Hepatocyte (in vitro differentiated cells): ENCODE data around the gene RNF166. TPM values are rescaled to one million over a fixed set of nuclear protein-coding genes. Genes with fewer than 3 reads are reported as not detected.

Experiments
- DNase-seq: peaks from one replicate; pipeline ENCODE4 v3.0.0-alpha.2; 2016; ENCODE audit warnings: low spot score
- H2AFZ ChIP-seq: fragments of 200-600 bp; sonication (generic); 2 replicates; pipeline ENCODE4 v1.6.0; 2016; ENCODE audit warnings: antibody characterized with exemption, mild to moderate bottlenecking
- H3K27ac ChIP-seq: fragments of 200-600 bp; sonication (generic); 2 replicates; pipeline ENCODE4 v1.5.1; 2016; ENCODE audit warnings: mild to moderate bottlenecking
- H3K27me3 ChIP-seq: fragments of 200-600 bp; sonication (generic); 2 replicates; pipeline ENCODE4 v1.6.1; 2016
- H3K36me3 ChIP-seq: fragments of 200-600 bp; sonication (generic); replicated peaks from 2 replicates; pipeline ENCODE4 v1.5.1; 2016; ENCODE audit warnings: low read depth; ENCODE audit not compliant: insufficient read depth
- H3K4me1 ChIP-seq: fragments of 200-600 bp; sonication (generic); 2 replicates; pipeline ENCODE4 v1.5.1; 2016; ENCODE audit warnings: mild to moderate bottlenecking, moderate library complexity; ENCODE audit not compliant: insufficient read depth
- H3K4me2 ChIP-seq: fragments of 200-600 bp; sonication (generic); 2 replicates; pipeline ENCODE4 v1.6.0; 2016
- H3K4me3 ChIP-seq: fragments of 200-600 bp; sonication (generic); 2 replicates; pipeline ENCODE4 v1.5.1; 2016; ENCODE audit warnings: mild to moderate bottlenecking
- H3K79me2 ChIP-seq: fragments of 200-600 bp; sonication (generic); 2 replicates; pipeline ENCODE4 v1.6.0; 2017; ENCODE audit warnings: mild to moderate bottlenecking
- H3K9me2 ChIP-seq: fragments of 200-600 bp; sonication (generic); replicated peaks from 2 replicates; pipeline ENCODE4 v1.6.0; 2017; ENCODE audit warnings: mild to moderate bottlenecking; ENCODE audit not compliant: insufficient read depth
- H3K9me3 ChIP-seq: fragments of 200-600 bp; sonication (generic); 2 replicates; pipeline ENCODE4 v1.5.1; 2016; ENCODE audit warnings: low read depth, mild to moderate bottlenecking
- H4K20me1 ChIP-seq: fragments of 200-600 bp; sonication (generic); 2 replicates; pipeline ENCODE4 v1.6.0; 2016; ENCODE audit warnings: mild to moderate bottlenecking; ENCODE audit not compliant: insufficient read depth, poor library complexity, severe bottlenecking
- CTCF ChIP-seq: fragments of 200-600 bp; sonication (generic); IDR thresholded peaks from 2 replicates; pipeline ENCODE4 v1.5.1; 2016; ENCODE audit warnings: antibody characterized with exemption, mild to moderate bottlenecking; ENCODE audit not compliant: poor library complexity
- EZH2 ChIP-seq: fragments of 200-600 bp; sonication (generic); IDR thresholded peaks from 2 replicates; pipeline ENCODE4 v1.6.1; 2016; ENCODE audit warnings: antibody characterized with exemption, mild to moderate bottlenecking, borderline replicate concordance
- EZH2phosphoT487 ChIP-seq: fragments of 200-600 bp; sonication (generic); IDR thresholded peaks from one replicate; pipeline ENCODE4 v1.6.1; 2018; ENCODE audit warnings: antibody characterized with exemption, mild to moderate bottlenecking, low read depth, moderate library complexity; ENCODE audit not compliant: unreplicated experiment, severe bottlenecking
- WGBS: methylation state at CpG from one replicate; pipeline ENCODE4 v1.1.6; 2016; ENCODE audit warnings: low lambda C conversion rate; ENCODE audit errors: missing lambda C conversion rate; 5-methylcytosine and 5-hydroxymethylcytosine counted together
- polyA plus RNA-seq: library from polyadenylated mRNA; unstranded; fragments of >200 nt; fragmentation: Nextera tagmentation; extraction: Ambion mirVana; gene quantifications from 2 replicates; pipeline ENCODE4 v1.2.1, GENCODE V29; 2016
- total RNA-seq: library from RNA; depleted of rRNA; stranded (reverse); fragments of >200 nt; gene quantifications from 2 replicates; pipeline ENCODE4 v1.2.3, GENCODE V29; 2014

Gene RNF166
- total and polyA plus RNA-seq, 2 experiments from 2014 or later = 10.1 to 16.8 TPM

GRCh38 chr16:88747588-88748301 is 41.5 kb upstream of the RNF166 start:
- Histone ChIP-seq H3K4me3 (no peak overlapping the region), H3K4me1 (no peaks in the 10 kb centered on the region), H3K36me3 (no peaks in the 10 kb centered on the region), H3K79me2 (no peaks in the 10 kb centered on the region), H3K27me3 (no peaks in the 10 kb centered on the region), H3K9me3 (no peaks in the 10 kb centered on the region), H3K9me2 (no peaks in the 10 kb centered on the region), H2AFZ (no peak overlapping the region), H3K4me2 (no peak overlapping the region), H3K27ac (no peak overlapping the region), H4K20me1 (no peaks in the 10 kb centered on the region)
- peak; percentile 6 for TF ChIP-seq CTCF
- no peak for TF ChIP-seq EZH2phosphoT487
- DNase-seq = no peak
- 91% methylated on average over 22 of the region's 26 CpGs for WGBS

GRCh38 chr16:88746506-88746905 is 40.3 kb upstream of the RNF166 start:
- Histone ChIP-seq H3K4me2 (no peak overlapping the region), H3K27ac (no peak overlapping the region), H3K9me3 (no peaks in the 10 kb centered on the region), H3K9me2 (no peaks in the 10 kb centered on the region), H3K4me1 (no peaks in the 10 kb centered on the region), H3K4me3 (no peak overlapping the region), H2AFZ (no peak overlapping the region), H3K36me3 (no peaks in the 10 kb centered on the region), H3K79me2 (no peaks in the 10 kb centered on the region), H4K20me1 (no peaks in the 10 kb centered on the region), H3K27me3 (no peaks in the 10 kb centered on the region)
- no peak for DNase-seq
- no peak for TF ChIP-seq EZH2phosphoT487
- no peak for TF ChIP-seq CTCF
- TF ChIP-seq EZH2 = no peak
- WGBS = 74% methylated on average over 17 of the region's 17 CpGs

- H3K27ac ChIP-seq = no peak overlapping the region
- H4K20me1 ChIP-seq = no peaks in the 10 kb centered on the region
- DNase-seq = no peak
These were observed 38.6 kb upstream of the RNF166 start for GRCh38 chr16:88744577-88745521.

More at GRCh38 chr16:88744577-88745521, 38.6 kb upstream of the RNF166 start:
- Histone ChIP-seq H3K27me3 (no peaks in the 10 kb centered on the region), H3K79me2 (no peaks in the 10 kb centered on the region), H3K4me2 (no peak overlapping the region), H2AFZ (no peak overlapping the region), H3K36me3 (no peaks in the 10 kb centered on the region), H3K9me2 (no peaks in the 10 kb centered on the region), H3K4me1 (no peaks in the 10 kb centered on the region), H3K4me3 (no peak overlapping the region), H3K9me3 (no peaks in the 10 kb centered on the region)
- TF ChIP-seq EZH2phosphoT487 (no peak), EZH2 (no peak), CTCF (no peak)
- WGBS = 79% methylated on average over 27 of the region's 39 CpGs
